ENCODE data around the gene AGRN. TPM values are rescaled to one million over a fixed set of nuclear protein-coding genes. Genes with fewer than 3 reads are reported as not detected.
"Not testable (repeated sequence)": the region's sequence is repeated elsewhere in the genome, so short reads cannot be mapped to it uniquely, and the experiment has no call there.

AGRN gene
- total RNA-seq, 1 donor, result 30.0 TPM

DNA sequence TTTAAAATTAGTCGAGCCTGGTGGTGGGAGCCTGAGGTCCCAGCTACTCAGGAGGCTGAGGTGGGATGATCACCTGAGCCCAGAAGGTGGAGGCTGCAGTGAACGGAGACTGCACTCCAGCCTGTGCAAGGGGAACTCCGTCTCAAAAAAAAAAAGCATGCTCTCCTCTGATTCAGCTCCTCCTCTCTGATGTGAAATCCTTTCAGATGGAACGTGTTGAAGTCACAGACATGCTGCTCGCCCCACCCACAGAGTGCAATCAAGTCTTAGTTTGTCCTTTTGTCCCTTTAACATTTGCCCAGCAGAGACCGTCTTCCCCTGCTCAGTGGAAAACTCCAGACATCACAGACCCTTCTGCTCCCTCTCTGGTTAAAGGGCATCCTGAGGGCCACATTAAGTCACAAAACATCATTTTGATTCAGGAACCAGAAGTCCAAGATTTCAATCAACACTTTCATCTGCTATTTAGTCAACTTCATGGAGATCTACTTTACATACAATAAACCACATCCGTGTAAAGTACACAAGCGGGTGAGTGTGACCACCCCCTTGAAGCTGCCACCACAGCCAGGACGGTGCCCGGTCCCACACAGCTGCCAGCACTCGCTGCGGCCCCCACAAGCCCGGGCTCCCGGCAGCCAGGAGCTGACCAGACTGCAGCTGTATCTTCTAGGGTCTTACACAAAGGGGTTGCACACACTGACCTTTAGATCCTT is 73.1 kb downstream of the AGRN start:
- no peak overlapping the region for H3K4me2 ChIP-seq (ENCODE audit: insufficient read depth, low read length)
- no peaks in the 10 kb centered on the region for H3K27me3 ChIP-seq (ENCODE audit: insufficient read depth, low read length)
- no peak for TF ChIP-seq CTCF (IDR thresholded peaks at IDR 0.05; ENCODE audit: extremely low read depth, low read depth, low read length)
- peaks cover 2% of the 10 kb centered on the region for H4K20me1 ChIP-seq (ENCODE audit: insufficient read depth, low read length)
- no peak overlapping the region for H2AFZ ChIP-seq (ENCODE audit: low read length)
- H3K27ac ChIP-seq (ENCODE audit: low read depth, low read length), result no peak overlapping the region
- H3K36me3 ChIP-seq (ENCODE audit: insufficient read depth, low read length), result no peaks in the 10 kb centered on the region
- no peak overlapping the region for H3K4me3 ChIP-seq (ENCODE audit: insufficient read depth, low read length)
- no peaks in the 10 kb centered on the region for H3K79me2 ChIP-seq (ENCODE audit: insufficient read depth, low read length)
- H3K9me3 ChIP-seq (ENCODE audit: low read depth, low read length), result no peaks in the 10 kb centered on the region
- H3K4me1 ChIP-seq (ENCODE audit: insufficient read depth, low read length), result no peaks in the 10 kb centered on the region
- peak; percentile 73 for DNase-seq (ENCODE audit: insufficient read length, low spot score, missing footprints)

- peak; percentile 66 for DNase-seq (ENCODE audit: insufficient read length, low spot score, missing footprints)
- no peak overlapping the region for H3K27ac ChIP-seq (ENCODE audit: low read depth, low read length)
- no peak overlapping the region for H3K4me3 ChIP-seq (ENCODE audit: insufficient read depth, low read length)
- no peaks in the 10 kb centered on the region for H3K4me1 ChIP-seq (ENCODE audit: insufficient read depth, low read length)
- no peaks in the 10 kb centered on the region for H3K9me3 ChIP-seq (ENCODE audit: low read depth, low read length)
- H3K27me3 ChIP-seq (ENCODE audit: insufficient read depth, low read length), result no peaks in the 10 kb centered on the region
- H3K36me3 ChIP-seq (ENCODE audit: insufficient read depth, low read length), result no peaks in the 10 kb centered on the region
- no peaks in the 10 kb centered on the region for H3K79me2 ChIP-seq (ENCODE audit: insufficient read depth, low read length)
- no peak overlapping the region for H2AFZ ChIP-seq (ENCODE audit: low read length)
- peaks cover 2% of the 10 kb centered on the region for H4K20me1 ChIP-seq (ENCODE audit: insufficient read depth, low read length)
- no peak overlapping the region for H3K4me2 ChIP-seq (ENCODE audit: insufficient read depth, low read length)
- TF ChIP-seq CTCF (IDR thresholded peaks at IDR 0.05; ENCODE audit: extremely low read depth, low read depth, low read length), result no peak
Observed at GRCh38 chr1:1093610-1093943, 73.7 kb downstream of the AGRN start.

- no peaks in the 10 kb centered on the region for H3K36me3 ChIP-seq (ENCODE audit: insufficient read depth, low read length)
- no peaks in the 10 kb centered on the region for H3K79me2 ChIP-seq (ENCODE audit: insufficient read depth, low read length)
- H3K4me3 ChIP-seq (ENCODE audit: insufficient read depth, low read length), result no peak overlapping the region
- H3K9me3 ChIP-seq (ENCODE audit: low read depth, low read length), result no peaks in the 10 kb centered on the region
- no peaks in the 10 kb centered on the region for H3K27me3 ChIP-seq (ENCODE audit: insufficient read depth, low read length)
- no peak overlapping the region for H2AFZ ChIP-seq (ENCODE audit: low read length)
- H3K4me1 ChIP-seq (ENCODE audit: insufficient read depth, low read length), result no peaks in the 10 kb centered on the region
- no peak for DNase-seq (ENCODE audit: insufficient read length, low spot score, missing footprints)
- peaks cover 2% of the 10 kb centered on the region for H4K20me1 ChIP-seq (ENCODE audit: insufficient read depth, low read length)
- no peak for TF ChIP-seq CTCF (IDR thresholded peaks at IDR 0.05; ENCODE audit: extremely low read depth, low read depth, low read length)
- no peak overlapping the region for H3K27ac ChIP-seq (ENCODE audit: low read depth, low read length)
- H3K4me2 ChIP-seq (ENCODE audit: insufficient read depth, low read length), result no peak overlapping the region
Observed at GRCh38 chr1:1094981-1095380, 75.1 kb downstream of the AGRN start.

DNA sequence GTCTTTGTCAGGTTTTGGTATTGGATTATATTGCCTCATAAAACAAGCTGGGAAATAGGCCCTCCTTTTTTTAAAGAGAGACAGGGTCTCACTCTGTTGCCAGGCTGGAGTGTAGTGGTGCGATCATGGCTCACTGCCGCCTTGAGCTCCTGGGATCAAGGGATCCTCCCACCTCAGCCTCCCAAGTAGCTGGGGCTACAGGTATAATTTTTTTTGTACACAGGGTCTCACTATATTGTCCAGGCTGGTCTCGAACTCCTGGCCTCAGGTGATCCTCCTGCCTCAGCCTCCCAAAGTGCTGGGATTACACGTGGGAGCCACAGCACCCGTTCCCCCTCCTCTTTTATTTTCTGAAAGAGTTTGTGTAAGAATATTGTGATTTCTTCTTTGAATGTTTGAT is 76.2 kb downstream of the AGRN start:
- H3K36me3 ChIP-seq (ENCODE audit: insufficient read depth, low read length); H3K27ac ChIP-seq (ENCODE audit: low read depth, low read length): not testable (repeated sequence)

More for the DNA sequence above, 76.2 kb downstream of the AGRN start:
- H4K20me1 ChIP-seq (ENCODE audit: insufficient read depth, low read length); H3K9me3 ChIP-seq (ENCODE audit: low read depth, low read length); H3K27me3 ChIP-seq (ENCODE audit: insufficient read depth, low read length); H3K4me1 ChIP-seq (ENCODE audit: insufficient read depth, low read length); DNase-seq (ENCODE audit: insufficient read length, low spot score, missing footprints); H3K79me2 ChIP-seq (ENCODE audit: insufficient read depth, low read length); H3K4me2 ChIP-seq (ENCODE audit: insufficient read depth, low read length); H3K4me3 ChIP-seq (ENCODE audit: insufficient read depth, low read length); H2AFZ ChIP-seq (ENCODE audit: low read length): not testable (repeated sequence)

All from osteoblast (primary cell).